GM12878 (cell line): Measurements from ENCODE around the gene ANKRD45. TPM values are rescaled to one million over a fixed set of nuclear protein-coding genes. Genes with fewer than 3 reads are reported as not detected.

Experiments used
- ATAC-seq: fragments of 200-7000 bp; cut with Tn5 transposase; 3 replicates; pipeline ENCODE4 v1.9.1; 2020; ENCODE audit warnings: mild to moderate bottlenecking, moderate library complexity
- BruUV-seq: library from RNA; stranded (reverse); fragments of 400-500 nt; replicated peaks from 2 replicates; lab custom pipeline; 2021; lab: Mats Ljungman, UMichigan
- CTCF ChIA-PET: fragments of 300-600 bp; sonication (Branson Sonifier 250); formaldehyde crosslinking; extraction: SDS; loops from one replicate; lab custom pipeline; 2021; ENCODE audit warnings: inconsistent platforms; lab: Yijun Ruan, JAX
- POLR2A ChIA-PET: fragments of 350-600 bp; formaldehyde crosslinking; extraction: SDS; loops from one replicate; lab custom pipeline; 2021; ENCODE audit warnings: inconsistent platforms; lab: Charles Lee
- RAD21 ChIA-PET: fragments of 300-600 bp; sonication (Branson Sonifier 250); formaldehyde crosslinking; loops from one replicate; lab custom pipeline; 2023; ENCODE audit warnings: antibody characterized with exemption; ENCODE audit not compliant: unreplicated experiment; lab: Charles Lee
- SMC1A ChIA-PET: fragments of 300-600 bp; sonication (Branson Sonifier 250); formaldehyde crosslinking; loops from one replicate; lab custom pipeline; 2023; ENCODE audit not compliant: unreplicated experiment, uncharacterized antibody; lab: Charles Lee
- DNase-seq: peaks from one replicate; pipeline ENCODE4 v3.0.0-alpha.2; 2011; ENCODE audit warnings: low read depth, low spot score
- FAIRE-seq: peaks from 3 replicates; lab custom pipeline; 2011; peaks lifted over from hg19 to GRCh38; lab: Jason Lieb, UNC
- H2AFZ ChIP-seq: 2 replicates; pipeline ENCODE4 v1.6.0; 2011; ENCODE audit warnings: low read depth, low read length, control low read depth; ENCODE audit not compliant: control insufficient read depth
- H3K27ac ChIP-seq: 2 replicates; pipeline ENCODE4 v1.5.1; 2011; ENCODE audit warnings: control low read depth; ENCODE audit not compliant: control insufficient read depth, insufficient read depth
- H3K27me3 ChIP-seq, 2 experiments: replicated peaks in 1 of 2; 2 replicates each; pipeline versions ENCODE4 v1.6.0 to v1.6.1; 2011; ENCODE audit warnings: low read length in 1 of 2; ENCODE audit not compliant: control insufficient read depth in 2 of 2, insufficient read depth in 2 of 2
- H3K36me3 ChIP-seq, 2 experiments: 2 replicates each; pipeline ENCODE4 v1.5.1; 2011; ENCODE audit warnings: low read length in 1 of 2; ENCODE audit not compliant: control insufficient read depth in 2 of 2, insufficient read depth in 2 of 2
- H3K4me1 ChIP-seq: 2 replicates; pipeline ENCODE4 v1.6.1; 2011; ENCODE audit warnings: mild to moderate bottlenecking, low read length, moderate library complexity, mixed read lengths; ENCODE audit not compliant: control insufficient read depth, insufficient read depth
- H3K4me2 ChIP-seq: 2 replicates; pipeline ENCODE4 v1.6.0; 2011; ENCODE audit warnings: control low read depth; ENCODE audit not compliant: control insufficient read depth, insufficient read depth
- H3K4me3 ChIP-seq: fragments of 200-600 bp; sonication (generic); 2 replicates; pipeline ENCODE4 v1.5.1; 2016
- H3K79me2 ChIP-seq: 2 replicates; pipeline ENCODE4 v1.6.0; 2011; ENCODE audit warnings: low read length; ENCODE audit not compliant: control insufficient read depth, insufficient read depth
- H3K9ac ChIP-seq: 2 replicates; pipeline ENCODE4 v1.8.0; 2011; ENCODE audit warnings: low read length, control low read depth, mixed read lengths; ENCODE audit not compliant: control insufficient read depth, insufficient read depth
- H3K9me3 ChIP-seq: replicated peaks from 3 replicates; pipeline ENCODE4 v1.5.1; 2011; ENCODE audit warnings: mild to moderate bottlenecking, low read length; ENCODE audit not compliant: control insufficient read depth, insufficient read depth
- H4K20me1 ChIP-seq: 2 replicates; pipeline ENCODE4 v1.6.0; 2011; ENCODE audit not compliant: control insufficient read depth, insufficient read depth
- BACH1 ChIP-seq: fragments of 450-650 bp; IDR thresholded peaks from 2 replicates; pipeline ENCODE4 v1.6.1; 2017; ENCODE audit warnings: mild to moderate bottlenecking, borderline replicate concordance
- BRCA1 ChIP-seq: IDR thresholded peaks from 2 replicates; pipeline ENCODE4 v1.6.1; 2011; ENCODE audit warnings: low read depth, low read length, improper control_type of control experiment
- CBX3 ChIP-seq: fragments of 200-600 bp; sonication (generic); IDR thresholded peaks from 2 replicates; pipeline ENCODE4 v1.6.1; 2016; ENCODE audit warnings: low read depth, borderline replicate concordance
- ESRRA ChIP-seq: IDR thresholded peaks from 2 replicates; pipeline ENCODE4 v1.6.1; 2012; ENCODE audit warnings: mild to moderate bottlenecking, low read length, improper control_type of control experiment
- IKZF1 ChIP-seq: fragments of 450-650 bp; conservative IDR thresholded peaks from 2 replicates; pipeline ENCODE4 v1.6.1; 2017; ENCODE audit warnings: antibody characterized with exemption, mild to moderate bottlenecking
- IKZF2 ChIP-seq, 2 experiments: fragments of 450-650 bp; IDR thresholded peaks; 2 replicates each; pipeline ENCODE4 v1.6.1; 2017; ENCODE audit warnings: mild to moderate bottlenecking in 2 of 2, moderate library complexity in 2 of 2
- POLR2A ChIP-seq: IDR thresholded peaks from 2 replicates; pipeline ENCODE4 v1.6.1; 2011; ENCODE audit warnings: low read depth, mild to moderate bottlenecking, low read length
- SREBF2 ChIP-seq: IDR thresholded peaks from 2 replicates; pipeline ENCODE4 v1.6.1; 2012; ENCODE audit warnings: mild to moderate bottlenecking, low read length
- STAT3 ChIP-seq: IDR thresholded peaks from 2 replicates; pipeline ENCODE4 v1.6.1; 2011; ENCODE audit warnings: low read depth, low read length, improper control_type of control experiment
- TBL1XR1 ChIP-seq: IDR thresholded peaks from 2 replicates; pipeline ENCODE4 v1.6.1; 2012; ENCODE audit warnings: low read depth, low read length, improper control_type of control experiment
- WGBS: methylation state at CpG from one replicate; pipeline ENCODE4 v1.1.6; 2016; ENCODE audit warnings: low lambda C conversion rate; ENCODE audit not compliant: insufficient replicate concordance, insufficient coverage; ENCODE audit errors: missing lambda C conversion rate; 5-methylcytosine and 5-hydroxymethylcytosine counted together
- in situ Hi-C: fragments of 300-500 bp; cut with MboI; formaldehyde crosslinking; loops from 9 replicates; pipeline ENCODE4 v1.14.3; 2018; ENCODE audit warnings: mixed read lengths
- intact Hi-C: fragments of 100-400 bp; cut with micrococcal nuclease; formaldehyde crosslinking; loops from one replicate; pipeline ENCODE4 v1.14.2; 2022; ENCODE audit not compliant: unreplicated experiment
- polyA plus RNA-seq, 11 experiments: library from polyadenylated mRNA; depleted of rRNA in 4 of 11; unstranded in 6 of 11; stranded (reverse) in 5 of 11; fragments of >200 nt; fragmentation: Nextera tagmentation in 4 of 11; fragmentation: Illumina TruSeq in 1 of 11; extraction: Ambion mirVana in 4 of 11; extraction: Trizol in 1 of 11; gene quantifications; 1 replicate in 1 of 11; 2 replicates in 10 of 11; pipeline versions ENCODE4 v1.2.1 to v1.2.3, GENCODE V29; 2011 to 2016; ENCODE audit warnings: inconsistent platforms in 2 of 11, missing spikeins in 2 of 11, low read depth in 1 of 11
- total RNA-seq, 4 experiments: library from RNA; depleted of rRNA in 3 of 4; stranded (reverse); fragments of >200 nt in 3 of 4; fragmentation: Illumina TruSeq in 1 of 4; extraction: Trizol in 1 of 4; gene quantifications; 2 replicates each; pipeline versions ENCODE4 v1.2.1 to v1.2.3, GENCODE V29; 2013 to 2021
- TF ChIP-seq, protein P1 (sequence below): IDR thresholded peaks from 2 replicates; pipeline ENCODE4 v1.6.1; 2011; ENCODE audit warnings: low read depth, mild to moderate bottlenecking, low read length, moderate library complexity, borderline replicate concordance; ENCODE audit errors: extremely low read depth
- TF ChIP-seq, protein P2 (sequence below): fragments of 450-650 bp; IDR thresholded peaks from 2 replicates; pipeline ENCODE4 v1.6.1; 2016; ENCODE audit warnings: mild to moderate bottlenecking
- TF ChIP-seq, protein P3 (sequence below): fragments of 450-650 bp; IDR thresholded peaks from 2 replicates; pipeline ENCODE4 v1.6.1; 2018; ENCODE audit warnings: borderline replicate concordance, mild to moderate bottlenecking; ENCODE audit not compliant: partially characterized antibody
- TF ChIP-seq, protein P4 (sequence below): fragments of 450-650 bp; conservative IDR thresholded peaks from 2 replicates; pipeline ENCODE4 v1.6.1; 2017; ENCODE audit warnings: mild to moderate bottlenecking, moderate library complexity
- TF ChIP-seq, protein P5 (sequence below): fragments of 450-650 bp; formaldehyde crosslinking; IDR thresholded peaks from 2 replicates; pipeline ENCODE4 v1.4.0; 2022; ENCODE audit warnings: mild to moderate bottlenecking, moderate library complexity

Gene ANKRD45
- total and polyA plus RNA-seq, 10 of the 15 experiments (the other 5 are each of a cell fraction or from before 2014, with no cell fraction given), result 0.04 to 0.15 (median 0.13) TPM; not detected in 5

DNA sequence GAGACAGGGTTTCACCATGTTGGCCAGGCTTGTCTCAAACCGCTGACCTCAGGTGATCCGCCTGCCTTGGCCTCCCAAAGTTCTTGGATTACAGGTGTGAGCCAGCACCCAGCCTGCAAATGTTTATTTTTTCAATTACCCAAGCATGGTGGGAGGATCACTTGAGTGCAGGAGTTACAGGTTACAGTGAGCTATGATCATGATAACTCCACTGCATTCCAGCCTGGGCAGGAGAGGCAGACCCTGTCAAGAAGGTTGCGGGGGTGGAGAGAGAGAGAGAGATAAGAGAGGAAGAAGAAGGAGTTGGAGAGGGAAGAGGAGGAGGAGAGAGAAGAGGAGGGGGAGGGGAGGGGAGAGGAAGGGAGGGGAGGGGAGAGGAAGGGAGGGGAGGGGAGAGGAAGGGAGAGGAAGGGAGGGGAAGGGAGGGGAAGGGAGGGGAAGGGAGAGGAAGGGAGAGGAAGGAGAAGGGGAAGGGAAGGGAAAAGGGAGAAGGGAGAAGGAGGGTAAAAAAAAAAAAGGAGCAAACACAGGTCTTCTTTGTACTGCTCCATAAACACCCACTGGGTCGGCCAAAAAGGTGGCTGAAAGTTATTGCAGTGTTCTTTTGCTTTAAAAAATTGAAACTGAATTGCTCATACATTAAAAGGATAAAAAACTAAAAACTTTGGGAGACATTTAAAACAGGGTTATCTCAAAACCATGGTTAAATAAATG is 61.0 kb downstream of the ANKRD45 start:
- SMC1A ChIA-PET, result no interaction called here
- Histone ChIP-seq H3K9ac (no peak overlapping the region), H3K27me3 (no peaks in the 10 kb centered on the region), H4K20me1 (no peaks in the 10 kb centered on the region), H2AFZ (no peak overlapping the region), H3K36me3 (no peaks in the 10 kb centered on the region), H3K4me3 (no peak overlapping the region), H3K9me3 (no peaks in the 10 kb centered on the region; the same call in 2 of the 3 replicates), H3K4me1 (no peaks in the 10 kb centered on the region), H3K79me2 (no peaks in the 10 kb centered on the region), H3K4me2 (no peak overlapping the region), H3K27ac (no peak overlapping the region)
- RAD21 ChIA-PET, result no interaction called here
- no peak for FAIRE-seq
- WGBS, result 41% methylated on average over 4 of the region's 4 CpGs
- no peak for DNase-seq
- ATAC-seq, result no peak
- CTCF ChIA-PET, result no interaction called here
- BruUV-seq, result no TSS peak
- intact Hi-C loops, result no loop called here
- POLR2A ChIA-PET, result no interaction called here
- in situ Hi-C loops, result no loop called here
- TF ChIP-seq TBL1XR1 (no peak), CBX3 (no peak), BRCA1 (no peak), POLR2A (no peak), STAT3 (no peak), BACH1 (no peak), ESRRA (no peak), IKZF1 (no peak), IKZF2 (IDR thresholded peaks at IDR 0.05) (no peak), SREBF2 (no peak)
- TF ChIP-seq, protein P1, sequence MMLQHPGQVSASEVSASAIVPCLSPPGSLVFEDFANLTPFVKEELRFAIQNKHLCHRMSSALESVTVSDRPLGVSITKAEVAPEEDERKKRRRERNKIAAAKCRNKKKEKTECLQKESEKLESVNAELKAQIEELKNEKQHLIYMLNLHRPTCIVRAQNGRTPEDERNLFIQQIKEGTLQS, result no peak
- TF ChIP-seq, protein P2, sequence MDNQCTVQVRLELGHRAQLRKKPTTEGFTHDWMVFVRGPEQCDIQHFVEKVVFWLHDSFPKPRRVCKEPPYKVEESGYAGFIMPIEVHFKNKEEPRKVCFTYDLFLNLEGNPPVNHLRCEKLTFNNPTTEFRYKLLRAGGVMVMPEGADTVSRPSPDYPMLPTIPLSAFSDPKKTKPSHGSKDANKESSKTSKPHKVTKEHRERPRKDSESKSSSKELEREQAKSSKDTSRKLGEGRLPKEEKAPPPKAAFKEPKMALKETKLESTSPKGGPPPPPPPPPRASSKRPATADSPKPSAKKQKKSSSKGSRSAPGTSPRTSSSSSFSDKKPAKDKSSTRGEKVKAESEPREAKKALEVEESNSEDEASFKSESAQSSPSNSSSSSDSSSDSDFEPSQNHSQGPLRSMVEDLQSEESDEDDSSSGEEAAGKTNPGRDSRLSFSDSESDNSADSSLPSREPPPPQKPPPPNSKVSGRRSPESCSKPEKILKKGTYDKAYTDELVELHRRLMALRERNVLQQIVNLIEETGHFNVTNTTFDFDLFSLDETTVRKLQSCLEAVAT, result no peak
- TF ChIP-seq, protein P3, sequence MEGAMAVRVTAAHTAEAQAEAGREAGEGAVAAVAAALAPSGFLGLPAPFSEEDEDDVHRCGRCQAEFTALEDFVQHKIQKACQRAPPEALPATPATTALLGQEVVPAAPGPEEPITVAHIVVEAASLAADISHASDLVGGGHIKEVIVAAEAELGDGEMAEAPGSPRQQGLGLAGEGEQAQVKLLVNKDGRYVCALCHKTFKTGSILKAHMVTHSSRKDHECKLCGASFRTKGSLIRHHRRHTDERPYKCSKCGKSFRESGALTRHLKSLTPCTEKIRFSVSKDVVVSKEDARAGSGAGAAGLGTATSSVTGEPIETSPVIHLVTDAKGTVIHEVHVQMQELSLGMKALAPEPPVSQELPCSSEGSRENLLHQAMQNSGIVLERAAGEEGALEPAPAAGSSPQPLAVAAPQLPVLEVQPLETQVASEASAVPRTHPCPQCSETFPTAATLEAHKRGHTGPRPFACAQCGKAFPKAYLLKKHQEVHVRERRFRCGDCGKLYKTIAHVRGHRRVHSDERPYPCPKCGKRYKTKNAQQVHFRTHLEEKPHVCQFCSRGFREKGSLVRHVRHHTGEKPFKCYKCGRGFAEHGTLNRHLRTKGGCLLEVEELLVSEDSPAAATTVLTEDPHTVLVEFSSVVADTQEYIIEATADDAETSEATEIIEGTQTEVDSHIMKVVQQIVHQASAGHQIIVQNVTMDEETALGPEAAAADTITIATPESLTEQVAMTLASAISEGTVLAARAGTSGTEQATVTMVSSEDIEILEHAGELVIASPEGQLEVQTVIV, result no peak
- TF ChIP-seq, protein P4, sequence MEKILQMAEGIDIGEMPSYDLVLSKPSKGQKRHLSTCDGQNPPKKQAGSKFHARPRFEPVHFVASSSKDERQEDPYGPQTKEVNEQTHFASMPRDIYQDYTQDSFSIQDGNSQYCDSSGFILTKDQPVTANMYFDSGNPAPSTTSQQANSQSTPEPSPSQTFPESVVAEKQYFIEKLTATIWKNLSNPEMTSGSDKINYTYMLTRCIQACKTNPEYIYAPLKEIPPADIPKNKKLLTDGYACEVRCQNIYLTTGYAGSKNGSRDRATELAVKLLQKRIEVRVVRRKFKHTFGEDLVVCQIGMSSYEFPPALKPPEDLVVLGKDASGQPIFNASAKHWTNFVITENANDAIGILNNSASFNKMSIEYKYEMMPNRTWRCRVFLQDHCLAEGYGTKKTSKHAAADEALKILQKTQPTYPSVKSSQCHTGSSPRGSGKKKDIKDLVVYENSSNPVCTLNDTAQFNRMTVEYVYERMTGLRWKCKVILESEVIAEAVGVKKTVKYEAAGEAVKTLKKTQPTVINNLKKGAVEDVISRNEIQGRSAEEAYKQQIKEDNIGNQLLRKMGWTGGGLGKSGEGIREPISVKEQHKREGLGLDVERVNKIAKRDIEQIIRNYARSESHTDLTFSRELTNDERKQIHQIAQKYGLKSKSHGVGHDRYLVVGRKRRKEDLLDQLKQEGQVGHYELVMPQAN, result no peak
- TF ChIP-seq, protein P5, sequence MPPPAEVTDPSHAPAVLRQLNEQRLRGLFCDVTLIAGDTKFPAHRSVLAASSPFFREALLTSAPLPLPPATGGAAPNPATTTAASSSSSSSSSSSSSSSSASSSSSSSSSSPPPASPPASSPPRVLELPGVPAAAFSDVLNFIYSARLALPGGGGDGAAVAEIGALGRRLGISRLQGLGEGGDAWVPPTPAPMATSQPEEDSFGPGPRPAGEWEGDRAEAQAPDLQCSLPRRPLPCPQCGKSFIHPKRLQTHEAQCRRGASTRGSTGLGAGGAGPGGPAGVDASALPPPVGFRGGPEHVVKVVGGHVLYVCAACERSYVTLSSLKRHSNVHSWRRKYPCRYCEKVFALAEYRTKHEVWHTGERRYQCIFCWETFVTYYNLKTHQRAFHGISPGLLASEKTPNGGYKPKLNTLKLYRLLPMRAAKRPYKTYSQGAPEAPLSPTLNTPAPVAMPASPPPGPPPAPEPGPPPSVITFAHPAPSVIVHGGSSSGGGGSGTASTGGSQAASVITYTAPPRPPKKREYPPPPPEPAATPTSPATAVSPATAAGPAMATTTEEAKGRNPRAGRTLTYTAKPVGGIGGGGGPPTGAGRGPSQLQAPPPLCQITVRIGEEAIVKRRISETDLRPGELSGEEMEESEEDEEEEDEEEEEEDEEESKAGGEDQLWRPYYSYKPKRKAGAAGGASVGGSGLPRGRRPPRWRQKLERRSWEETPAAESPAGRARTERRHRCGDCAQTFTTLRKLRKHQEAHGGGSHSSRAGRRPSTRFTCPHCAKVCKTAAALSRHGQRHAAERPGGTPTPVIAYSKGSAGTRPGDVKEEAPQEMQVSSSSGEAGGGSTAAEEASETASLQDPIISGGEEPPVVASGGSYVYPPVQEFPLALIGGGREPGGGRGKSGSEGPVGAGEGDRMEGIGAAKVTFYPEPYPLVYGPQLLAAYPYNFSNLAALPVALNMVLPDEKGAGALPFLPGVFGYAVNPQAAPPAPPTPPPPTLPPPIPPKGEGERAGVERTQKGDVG, result no peak
